ENCODE measurements around the gene ELOVL4.

Gene ELOVL4

DNA sequence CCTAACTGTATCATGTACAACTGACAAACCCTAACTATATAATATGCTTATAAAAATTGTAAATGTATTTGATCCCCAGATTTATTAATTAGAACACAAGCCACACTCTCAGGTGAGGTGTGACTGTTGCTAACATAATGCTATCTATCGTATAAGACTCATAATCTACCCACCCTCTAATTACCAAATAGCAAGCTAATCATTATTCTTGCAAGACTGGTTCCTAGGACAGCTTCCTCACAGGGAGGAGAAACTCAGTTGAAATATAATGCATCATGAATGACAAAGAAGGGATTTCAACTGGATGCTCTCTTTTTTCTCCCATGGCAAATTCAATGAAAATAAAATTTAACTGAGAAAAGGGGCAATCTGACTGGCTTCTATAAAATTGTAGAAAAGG, 35.4 kb downstream of the ELOVL4 start:
- no peak for DNase-seq (ENCODE audit: low spot score)

GRCh38 chr6:79909517-79909916, 37.8 kb downstream of the ELOVL4 start:
- no peak for DNase-seq (ENCODE audit: low spot score)

DNA sequence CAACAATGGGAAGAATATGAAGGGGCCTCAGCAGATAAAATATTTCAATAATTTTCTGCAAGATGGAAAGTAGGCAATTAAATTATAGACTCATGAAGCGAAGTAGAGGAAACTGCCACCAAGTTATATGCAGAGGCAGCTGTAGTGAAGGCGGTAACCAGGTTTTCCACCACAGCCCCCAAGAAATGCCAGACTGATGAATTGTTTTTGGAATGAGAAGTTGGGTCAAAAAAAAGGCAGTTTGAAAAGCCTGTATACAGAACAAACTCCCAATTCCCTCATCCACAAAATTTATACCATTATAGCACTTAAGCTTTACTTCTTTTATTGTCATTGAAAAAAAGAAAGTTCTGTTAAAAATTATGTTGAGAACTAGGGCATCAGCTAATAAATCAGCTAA, 45.3 kb downstream of the ELOVL4 start:
- no peak for DNase-seq (ENCODE audit: low spot score)

- DNase-seq (ENCODE audit: low spot score), result no peak
Measured at GRCh38 chr6:79898076-79898475, 49.3 kb downstream of the ELOVL4 start.

GRCh38 chr6:79896075-79896449, 51.3 kb downstream of the ELOVL4 start:
- no peak for DNase-seq (ENCODE audit: low spot score)

- DNase-seq (ENCODE audit: low spot score), result no peak
Measured at GRCh38 chr6:79895382-79896074, 51.8 kb downstream of the ELOVL4 start.

DNA sequence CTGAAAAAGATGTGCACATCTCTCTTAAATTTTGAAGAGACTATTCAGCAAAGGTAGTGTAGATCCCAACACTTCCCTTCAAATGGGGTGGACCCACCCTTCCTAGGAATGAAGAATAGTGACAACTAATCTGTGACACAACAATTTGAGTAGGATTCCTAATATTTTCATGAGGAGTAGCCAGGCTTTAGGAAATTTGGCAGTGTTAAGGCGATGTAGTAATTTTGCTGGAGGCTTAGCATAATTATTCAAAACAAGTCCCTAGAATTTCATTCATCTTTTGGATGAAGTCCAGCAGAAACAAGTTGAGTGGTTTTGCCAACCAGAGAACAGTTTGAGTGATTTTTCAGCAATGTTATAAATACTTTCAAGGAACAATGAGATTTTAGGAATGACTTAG, 52.4 kb downstream of the ELOVL4 start:
- no peak for DNase-seq (ENCODE audit: low spot score)

GRCh38 chr6:79888587-79888986, 58.8 kb downstream of the ELOVL4 start:
- DNase-seq (ENCODE audit: low spot score), result no peak

DNA sequence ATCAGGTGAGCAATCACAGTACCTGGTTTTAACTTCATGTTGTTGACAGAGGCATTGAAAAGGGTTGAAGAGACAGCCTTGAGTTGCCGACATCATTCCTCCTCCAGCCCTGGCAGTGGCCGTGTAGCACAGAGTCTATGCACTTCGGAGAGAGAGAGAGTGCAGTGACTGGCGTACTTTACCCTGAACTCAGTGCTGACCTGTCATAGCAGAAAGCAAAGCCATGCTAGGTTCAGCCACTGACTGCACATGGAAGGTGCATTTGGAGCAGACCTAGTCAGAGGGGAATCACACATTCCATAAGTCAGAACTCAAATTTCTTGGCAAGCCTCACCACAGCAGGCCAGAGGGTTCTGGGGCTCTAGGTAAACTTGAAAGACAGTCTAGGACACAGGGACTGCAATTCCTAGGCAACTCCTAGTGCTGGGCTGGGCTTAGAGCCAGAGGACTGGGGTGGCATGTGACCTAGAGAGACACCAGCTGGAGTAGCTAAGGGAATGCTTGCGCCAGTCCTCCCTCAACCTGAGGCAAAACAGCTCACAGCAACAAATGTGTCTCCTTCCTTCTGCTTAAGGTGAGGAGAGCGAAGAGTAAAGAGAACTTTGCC, 69.1 kb downstream of the ELOVL4 start:
- DNase-seq (ENCODE audit: low spot score), result no peak

- no peak for DNase-seq (ENCODE audit: low spot score)
Measured at GRCh38 chr6:79874531-79875134, 72.7 kb downstream of the ELOVL4 start.

DNA sequence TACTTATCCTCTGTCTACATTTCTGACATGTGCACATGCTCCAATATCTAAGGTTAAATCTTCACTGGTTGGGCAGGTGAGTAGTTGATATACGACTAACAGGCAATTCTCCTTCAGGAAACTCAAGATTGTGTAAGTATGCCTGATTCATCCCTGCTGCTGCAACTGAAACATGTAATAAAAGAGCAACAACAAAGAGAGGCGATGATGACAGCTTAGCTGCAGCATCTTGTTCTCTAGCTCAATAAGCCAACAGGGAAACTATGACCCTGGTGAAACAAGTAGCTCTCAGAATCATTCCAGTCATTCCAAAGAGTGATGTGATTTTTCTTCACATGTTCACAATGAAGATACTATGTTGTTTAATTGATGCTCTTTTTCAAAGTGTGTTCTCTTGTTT, 74.4 kb downstream of the ELOVL4 start:
- DNase-seq (ENCODE audit: low spot score), result no peak

DNA sequence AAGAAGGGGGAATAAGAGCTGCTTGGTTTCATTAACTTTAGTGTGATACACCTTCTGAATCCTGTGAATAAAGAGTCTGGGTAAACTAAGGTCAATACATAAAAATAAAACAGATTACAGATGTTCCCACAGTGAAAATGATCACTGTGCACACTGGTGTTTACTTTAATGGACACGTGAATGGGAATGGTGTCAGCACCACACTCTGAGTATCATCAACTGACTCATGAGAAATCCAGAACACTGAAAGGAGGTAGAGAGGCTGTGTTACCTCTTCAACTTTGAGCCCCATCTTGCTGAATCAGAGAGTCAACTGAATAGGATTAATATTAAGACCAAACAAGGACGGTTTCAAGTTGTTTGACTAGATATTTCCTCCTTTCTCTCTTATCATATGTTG, 75.0 kb downstream of the ELOVL4 start:
- DNase-seq (ENCODE audit: low spot score), result no peak

DNA sequence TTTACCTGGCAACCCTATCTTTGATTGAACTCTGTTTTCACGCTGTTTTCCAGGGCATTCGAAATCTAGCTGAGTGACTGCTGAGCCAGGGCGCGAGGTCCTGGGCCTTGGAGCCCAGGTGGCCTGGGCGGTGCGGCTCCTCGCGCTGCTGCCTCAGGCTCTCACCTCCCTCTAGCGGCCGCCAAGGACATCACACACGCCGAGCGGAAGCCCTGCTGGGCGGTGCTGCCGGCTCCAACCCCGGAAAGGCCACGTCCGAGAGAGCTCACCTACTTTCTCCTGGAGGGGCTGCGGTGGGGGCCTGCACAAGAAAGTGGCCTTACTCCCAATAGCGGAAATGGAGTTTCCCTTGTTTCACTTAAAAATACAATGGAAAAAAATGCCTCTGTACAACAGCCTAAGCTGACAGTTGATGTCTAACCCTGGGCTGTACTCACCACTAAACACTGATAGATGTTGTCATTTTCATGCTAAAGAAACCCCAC, 77.7 kb downstream of the ELOVL4 start:
- DNase-seq (ENCODE audit: low spot score), result peak; percentile 68

- no peak for DNase-seq (ENCODE audit: low spot score)
Measured at GRCh38 chr6:79869184-79869583, 78.2 kb downstream of the ELOVL4 start.

DNA sequence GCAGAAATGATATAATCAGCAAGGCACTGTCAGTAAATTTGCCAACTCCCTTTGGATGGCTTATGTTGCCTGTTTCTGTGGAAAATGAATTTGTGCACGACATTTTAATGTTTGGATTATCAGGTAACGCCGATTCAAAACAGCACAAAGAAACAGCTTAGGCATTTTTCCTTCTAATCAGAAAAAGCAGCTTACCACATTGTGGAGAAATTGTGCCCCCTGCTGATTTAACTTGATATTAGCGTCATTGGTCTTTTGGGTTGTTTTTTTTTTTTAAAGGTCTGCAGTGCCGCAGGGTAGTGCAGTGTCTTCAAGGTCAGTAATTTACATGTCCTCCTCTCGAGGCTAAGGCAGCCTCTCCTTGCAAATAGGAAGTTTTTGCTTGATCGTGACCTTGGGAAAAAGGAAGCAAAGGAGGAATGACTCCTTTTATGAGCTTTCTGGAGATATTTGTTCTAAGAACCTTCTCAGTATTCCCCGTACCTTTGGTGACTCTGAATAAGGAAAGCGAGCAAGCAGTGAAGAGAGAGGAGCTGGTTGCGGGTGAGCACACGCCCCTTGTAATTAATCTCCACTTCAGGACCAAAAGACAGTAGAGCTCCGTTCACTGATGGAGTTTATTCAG, 79.1 kb downstream of the ELOVL4 start:
- DNase-seq (ENCODE audit: low spot score), result peak; percentile 72
